WTC11 (cell line): ENCODE data around the gene GGA3. TPM values are rescaled to one million over a fixed set of nuclear protein-coding genes. Genes with fewer than 3 reads are reported as not detected.

Experiments
- ATAC-seq: fragments of 200-7000 bp; cut with Tn5 transposase; 2 replicates; pipeline ENCODE4 v1.10.0; 2021; ENCODE audit warnings: mild to moderate bottlenecking, moderate library complexity
- CTCF ChIA-PET: fragments of 300-600 bp; sonication (Branson Sonifier 250); formaldehyde crosslinking; loops from one replicate; lab custom pipeline; 2021; ENCODE audit warnings: antibody characterized with exemption; lab: Charles Lee
- POLR2A ChIA-PET: fragments of 350-600 bp; sonication (Branson Sonifier 250); formaldehyde crosslinking; loops from one replicate; lab custom pipeline; 2021; ENCODE audit warnings: antibody characterized with exemption; lab: Charles Lee
- DNase-seq: peaks from one replicate; pipeline ENCODE4 v3.0.0; 2021; ENCODE audit warnings: low spot score
- H3K27ac Mint-ChIP-seq: 2 replicates; pipeline ENCODE4 v1.8.0; 2021; ENCODE audit warnings: mixed read lengths
- H3K27me3 Mint-ChIP-seq: 2 replicates; pipeline ENCODE4 v1.8.0; 2021; ENCODE audit warnings: low read depth, mild to moderate bottlenecking, moderate library complexity, mixed read lengths
- H3K36me3 Mint-ChIP-seq: 2 replicates; pipeline ENCODE4 v1.8.0; 2021; ENCODE audit warnings: mixed read lengths
- H3K4me1 Mint-ChIP-seq: 2 replicates; pipeline ENCODE4 v1.8.0; 2022; ENCODE audit warnings: mixed read lengths
- H3K4me3 Mint-ChIP-seq: 2 replicates; pipeline ENCODE4 v1.8.0; 2021; ENCODE audit warnings: mild to moderate bottlenecking, moderate library complexity, mixed read lengths
- H3K9me3 Mint-ChIP-seq: 2 replicates; pipeline ENCODE4 v1.8.0; 2021; ENCODE audit warnings: mixed read lengths
- ATF3 ChIP-seq: sonication (generic); formaldehyde crosslinking; conservative IDR thresholded peaks from 2 replicates; pipeline ENCODE4 v1.8.1; 2022; ENCODE audit warnings: mild to moderate bottlenecking, missing genetic modification reagents
- ATF6 ChIP-seq: sonication (generic); formaldehyde crosslinking; IDR thresholded peaks from 2 replicates; pipeline ENCODE4 v1.8.1; 2023; ENCODE audit warnings: mild to moderate bottlenecking, missing genetic modification reagents
- CDX4 ChIP-seq: fragments of 250-450 bp; sonication (Bioruptor Pico); IDR thresholded peaks from 2 replicates; pipeline ENCODE4 v1.9.0; 2021; ENCODE audit warnings: moderate library complexity, mild to moderate bottlenecking, inconsistent platforms, borderline replicate concordance
- E2F1 ChIP-seq: sonication (generic); formaldehyde crosslinking; IDR thresholded peaks from 2 replicates; pipeline ENCODE4 v1.8.0; 2022; ENCODE audit warnings: mild to moderate bottlenecking, missing genetic modification reagents
- E2F4 ChIP-seq: sonication (generic); formaldehyde crosslinking; IDR thresholded peaks from 2 replicates; pipeline ENCODE4 v1.8.1; 2022; ENCODE audit warnings: low read depth, mild to moderate bottlenecking, moderate library complexity, missing genetic modification reagents, borderline replicate concordance
- FOXP1 ChIP-seq: sonication (generic); formaldehyde crosslinking; IDR thresholded peaks from 2 replicates; pipeline ENCODE4 v1.8.0; 2022; ENCODE audit warnings: missing genetic modification reagents, mild to moderate bottlenecking, moderate library complexity, borderline replicate concordance
- GRHL2 ChIP-seq: fragments of 250-450 bp; sonication (Bioruptor Pico); IDR thresholded peaks from 2 replicates; pipeline ENCODE4 v1.8.0; 2022; ENCODE audit warnings: mild to moderate bottlenecking, moderate library complexity; ENCODE audit not compliant: insufficient replicate concordance, severe bottlenecking
- HMGA2 ChIP-seq: fragments of 250-450 bp; sonication (Bioruptor Pico); IDR thresholded peaks from 2 replicates; pipeline ENCODE4 v1.4.0; 2021; ENCODE audit warnings: mild to moderate bottlenecking, moderate library complexity
- IRF1 ChIP-seq: sonication (generic); formaldehyde crosslinking; IDR thresholded peaks from 2 replicates; pipeline ENCODE4 v1.8.0; 2023; ENCODE audit warnings: missing genetic modification reagents
- TEAD1 ChIP-seq: sonication (generic); formaldehyde crosslinking; IDR thresholded peaks from 2 replicates; pipeline ENCODE4 v1.8.0; 2022; ENCODE audit warnings: mild to moderate bottlenecking, missing genetic modification reagents
- TP53 ChIP-seq: sonication (generic); formaldehyde crosslinking; IDR thresholded peaks from 2 replicates; pipeline ENCODE4 v1.8.1; 2023; ENCODE audit warnings: mild to moderate bottlenecking, missing genetic modification reagents
- ZBTB43 ChIP-seq: sonication (generic); formaldehyde crosslinking; IDR thresholded peaks from 2 replicates; pipeline ENCODE4 v1.8.1; 2023; ENCODE audit warnings: mild to moderate bottlenecking, missing genetic modification reagents
- ZMAT4 ChIP-seq: fragments of 250-450 bp; sonication (Bioruptor Pico); IDR thresholded peaks from 2 replicates; pipeline ENCODE4 v1.9.0; 2021; ENCODE audit warnings: mild to moderate bottlenecking
- total RNA-seq: library from RNA; stranded (reverse); gene quantifications from 3 replicates; pipeline ENCODE4 v1.2.3, GENCODE V29; 2021
- TF ChIP-seq, protein P1 (sequence below): sonication (generic); formaldehyde crosslinking; IDR thresholded peaks from 2 replicates; pipeline ENCODE4 v1.8.1; 2022; ENCODE audit warnings: low read depth, missing genetic modification reagents, borderline replicate concordance
- TF ChIP-seq, protein P2 (sequence below): sonication (generic); formaldehyde crosslinking; IDR thresholded peaks from 2 replicates; pipeline ENCODE4 v1.8.0; 2022; ENCODE audit warnings: missing genetic modification reagents
- TF ChIP-seq, protein P3 (sequence below): fragments of 250-450 bp; sonication (Bioruptor Pico); IDR thresholded peaks from 2 replicates; pipeline ENCODE4 v1.9.0; 2021; ENCODE audit warnings: mild to moderate bottlenecking

The GGA3 gene
- total RNA-seq, 1 experiment from 2014 or later = 66.9 TPM

DNA sequence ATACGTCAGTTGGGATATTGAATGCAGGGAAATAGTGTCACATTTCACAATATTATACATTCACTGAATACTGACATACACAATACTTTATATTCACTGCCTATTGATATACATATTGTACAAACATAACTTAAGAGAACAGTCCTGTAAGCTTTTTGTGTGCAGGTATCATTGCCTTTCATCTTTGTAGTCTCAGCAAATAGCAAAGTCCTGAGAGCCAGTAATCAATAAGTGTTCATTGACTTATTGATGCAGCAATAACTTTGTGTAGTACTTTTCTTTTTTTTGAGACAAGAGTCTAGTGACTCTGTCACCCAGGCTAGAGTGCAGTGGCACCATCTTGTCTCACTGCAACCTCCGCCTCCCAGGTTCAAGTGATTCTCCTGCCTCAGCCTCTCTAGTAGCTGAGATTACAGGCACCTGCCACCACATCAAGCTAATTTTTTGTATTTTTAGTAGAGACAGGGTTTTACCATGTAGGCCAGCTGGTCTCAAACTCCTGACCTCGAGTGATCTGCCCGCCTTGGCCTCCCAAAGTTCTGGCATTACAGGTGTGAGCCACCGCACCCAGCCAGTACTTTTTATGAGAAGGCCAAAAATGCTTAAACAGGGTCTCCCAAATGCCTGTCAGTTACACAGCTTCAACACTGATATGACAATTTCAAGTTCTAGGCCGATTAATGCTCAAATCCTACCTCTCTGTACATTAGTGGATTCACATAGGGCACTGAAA is 61.4 kb downstream of the GGA3 start:
- ChIA-PET POLR2A (interaction anchor here (0.6 kb wide), 1 partner anchor 40 kb away, joined by 3 read pairs; no protein-coding TSS in a partner anchor), CTCF (interaction anchor here (0.9 to 5.6 kb wide), 8 partner anchors 17 to 239 kb away, joined by 3 to 79 read pairs (median 6); partner anchors contain the start of genes ARMC7 and SUMO2)
- DNase-seq (no peak), ATAC-seq (no peak)
- no peaks in the 10 kb centered on the region for H3K36me3 Mint-ChIP-seq
- H3K27me3 Mint-ChIP-seq = peaks cover 2% of the 10 kb centered on the region; the same call in 1 of the 2 replicates
- H3K4me1 Mint-ChIP-seq = 0 out of 2 replicates have a peak, but pooled peaks cover 2% of the 10 kb centered on the region
- H3K27ac Mint-ChIP-seq = no peak overlapping the region
- H3K4me3 Mint-ChIP-seq = no peak overlapping the region
- H3K9me3 Mint-ChIP-seq = no peaks in the 10 kb centered on the region
- TF ChIP-seq E2F1 (CRISPR knock-in tag) (no peak), TP53 (CRISPR knock-in tag) (no peak), CDX4 (CRISPR knock-in tag) (no peak), GRHL2 (CRISPR knock-in tag) (no peak), ZBTB43 (CRISPR knock-in tag) (no peak), IRF1 (CRISPR knock-in tag) (no peak), ZMAT4 (CRISPR knock-in tag) (no peak), ATF3 (CRISPR knock-in tag) (no peak), HMGA2 (CRISPR knock-in tag) (no peak), TEAD1 (CRISPR knock-in tag) (no peak), FOXP1 (CRISPR knock-in tag) (no peak), E2F4 (CRISPR knock-in tag) (no peak), ATF6 (no peak)
- TF ChIP-seq, protein P1, sequence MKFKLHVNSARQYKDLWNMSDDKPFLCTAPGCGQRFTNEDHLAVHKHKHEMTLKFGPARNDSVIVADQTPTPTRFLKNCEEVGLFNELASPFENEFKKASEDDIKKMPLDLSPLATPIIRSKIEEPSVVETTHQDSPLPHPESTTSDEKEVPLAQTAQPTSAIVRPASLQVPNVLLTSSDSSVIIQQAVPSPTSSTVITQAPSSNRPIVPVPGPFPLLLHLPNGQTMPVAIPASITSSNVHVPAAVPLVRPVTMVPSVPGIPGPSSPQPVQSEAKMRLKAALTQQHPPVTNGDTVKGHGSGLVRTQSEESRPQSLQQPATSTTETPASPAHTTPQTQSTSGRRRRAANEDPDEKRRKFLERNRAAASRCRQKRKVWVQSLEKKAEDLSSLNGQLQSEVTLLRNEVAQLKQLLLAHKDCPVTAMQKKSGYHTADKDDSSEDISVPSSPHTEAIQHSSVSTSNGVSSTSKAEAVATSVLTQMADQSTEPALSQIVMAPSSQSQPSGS (CRISPR knock-in tag) = no peak
- TF ChIP-seq, protein P2, sequence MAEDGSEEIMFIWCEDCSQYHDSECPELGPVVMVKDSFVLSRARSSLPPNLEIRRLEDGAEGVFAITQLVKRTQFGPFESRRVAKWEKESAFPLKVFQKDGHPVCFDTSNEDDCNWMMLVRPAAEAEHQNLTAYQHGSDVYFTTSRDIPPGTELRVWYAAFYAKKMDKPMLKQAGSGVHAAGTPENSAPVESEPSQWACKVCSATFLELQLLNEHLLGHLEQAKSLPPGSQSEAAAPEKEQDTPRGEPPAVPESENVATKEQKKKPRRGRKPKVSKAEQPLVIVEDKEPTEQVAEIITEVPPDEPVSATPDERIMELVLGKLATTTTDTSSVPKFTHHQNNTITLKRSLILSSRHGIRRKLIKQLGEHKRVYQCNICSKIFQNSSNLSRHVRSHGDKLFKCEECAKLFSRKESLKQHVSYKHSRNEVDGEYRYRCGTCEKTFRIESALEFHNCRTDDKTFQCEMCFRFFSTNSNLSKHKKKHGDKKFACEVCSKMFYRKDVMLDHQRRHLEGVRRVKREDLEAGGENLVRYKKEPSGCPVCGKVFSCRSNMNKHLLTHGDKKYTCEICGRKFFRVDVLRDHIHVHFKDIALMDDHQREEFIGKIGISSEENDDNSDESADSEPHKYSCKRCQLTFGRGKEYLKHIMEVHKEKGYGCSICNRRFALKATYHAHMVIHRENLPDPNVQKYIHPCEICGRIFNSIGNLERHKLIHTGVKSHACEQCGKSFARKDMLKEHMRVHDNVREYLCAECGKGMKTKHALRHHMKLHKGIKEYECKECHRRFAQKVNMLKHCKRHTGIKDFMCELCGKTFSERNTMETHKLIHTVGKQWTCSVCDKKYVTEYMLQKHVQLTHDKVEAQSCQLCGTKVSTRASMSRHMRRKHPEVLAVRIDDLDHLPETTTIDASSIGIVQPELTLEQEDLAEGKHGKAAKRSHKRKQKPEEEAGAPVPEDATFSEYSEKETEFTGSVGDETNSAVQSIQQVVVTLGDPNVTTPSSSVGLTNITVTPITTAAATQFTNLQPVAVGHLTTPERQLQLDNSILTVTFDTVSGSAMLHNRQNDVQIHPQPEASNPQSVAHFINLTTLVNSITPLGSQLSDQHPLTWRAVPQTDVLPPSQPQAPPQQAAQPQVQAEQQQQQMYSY (CRISPR knock-in tag) = no peak
- TF ChIP-seq, protein P3, sequence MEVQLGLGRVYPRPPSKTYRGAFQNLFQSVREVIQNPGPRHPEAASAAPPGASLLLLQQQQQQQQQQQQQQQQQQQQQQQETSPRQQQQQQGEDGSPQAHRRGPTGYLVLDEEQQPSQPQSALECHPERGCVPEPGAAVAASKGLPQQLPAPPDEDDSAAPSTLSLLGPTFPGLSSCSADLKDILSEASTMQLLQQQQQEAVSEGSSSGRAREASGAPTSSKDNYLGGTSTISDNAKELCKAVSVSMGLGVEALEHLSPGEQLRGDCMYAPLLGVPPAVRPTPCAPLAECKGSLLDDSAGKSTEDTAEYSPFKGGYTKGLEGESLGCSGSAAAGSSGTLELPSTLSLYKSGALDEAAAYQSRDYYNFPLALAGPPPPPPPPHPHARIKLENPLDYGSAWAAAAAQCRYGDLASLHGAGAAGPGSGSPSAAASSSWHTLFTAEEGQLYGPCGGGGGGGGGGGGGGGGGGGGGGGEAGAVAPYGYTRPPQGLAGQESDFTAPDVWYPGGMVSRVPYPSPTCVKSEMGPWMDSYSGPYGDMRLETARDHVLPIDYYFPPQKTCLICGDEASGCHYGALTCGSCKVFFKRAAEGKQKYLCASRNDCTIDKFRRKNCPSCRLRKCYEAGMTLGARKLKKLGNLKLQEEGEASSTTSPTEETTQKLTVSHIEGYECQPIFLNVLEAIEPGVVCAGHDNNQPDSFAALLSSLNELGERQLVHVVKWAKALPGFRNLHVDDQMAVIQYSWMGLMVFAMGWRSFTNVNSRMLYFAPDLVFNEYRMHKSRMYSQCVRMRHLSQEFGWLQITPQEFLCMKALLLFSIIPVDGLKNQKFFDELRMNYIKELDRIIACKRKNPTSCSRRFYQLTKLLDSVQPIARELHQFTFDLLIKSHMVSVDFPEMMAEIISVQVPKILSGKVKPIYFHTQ (CRISPR knock-in tag) = no peak
